ES-I3 (cell line): Measurements from ENCODE around the gene FGF1.

ENCODE experiments used
- H3K36me3 ChIP-seq: 2 replicates; pipeline ENCODE4 v1.6.1; 2013; ENCODE audit warnings: mild to moderate bottlenecking, low read length, control low read depth, moderate library complexity; ENCODE audit not compliant: insufficient read depth
- H3K4me1 ChIP-seq: 2 replicates; pipeline ENCODE4 v1.6.1; 2013; ENCODE audit warnings: mild to moderate bottlenecking, control low read depth, low read length; ENCODE audit not compliant: insufficient read depth
- H3K9ac ChIP-seq: 2 replicates; pipeline ENCODE4 v1.6.1; 2013; ENCODE audit warnings: low read depth, mild to moderate bottlenecking, low read length, moderate library complexity
- H3K9me3 ChIP-seq: 2 replicates; pipeline ENCODE4 v1.6.1; 2013; ENCODE audit warnings: mild to moderate bottlenecking, low read length, moderate library complexity; ENCODE audit not compliant: control insufficient read depth, insufficient read depth

Gene FGF1

GRCh38 chr5:142686210-142686734 is 382 bp upstream of the FGF1 start:
- no peak overlapping the region for H3K9ac ChIP-seq
- no peaks in the 10 kb centered on the region for H3K36me3 ChIP-seq
- peaks cover 37% of the 10 kb centered on the region for H3K4me1 ChIP-seq
- no peaks in the 10 kb centered on the region for H3K9me3 ChIP-seq

GRCh38 chr5:142684508-142685041 is 1.3 kb downstream of the FGF1 start:
- Histone ChIP-seq H3K9ac (no peak overlapping the region), H3K4me1 (peaks cover 46% of the 10 kb centered on the region), H3K9me3 (no peaks in the 10 kb centered on the region; the same call in 1 of the 2 replicates)

DNA sequence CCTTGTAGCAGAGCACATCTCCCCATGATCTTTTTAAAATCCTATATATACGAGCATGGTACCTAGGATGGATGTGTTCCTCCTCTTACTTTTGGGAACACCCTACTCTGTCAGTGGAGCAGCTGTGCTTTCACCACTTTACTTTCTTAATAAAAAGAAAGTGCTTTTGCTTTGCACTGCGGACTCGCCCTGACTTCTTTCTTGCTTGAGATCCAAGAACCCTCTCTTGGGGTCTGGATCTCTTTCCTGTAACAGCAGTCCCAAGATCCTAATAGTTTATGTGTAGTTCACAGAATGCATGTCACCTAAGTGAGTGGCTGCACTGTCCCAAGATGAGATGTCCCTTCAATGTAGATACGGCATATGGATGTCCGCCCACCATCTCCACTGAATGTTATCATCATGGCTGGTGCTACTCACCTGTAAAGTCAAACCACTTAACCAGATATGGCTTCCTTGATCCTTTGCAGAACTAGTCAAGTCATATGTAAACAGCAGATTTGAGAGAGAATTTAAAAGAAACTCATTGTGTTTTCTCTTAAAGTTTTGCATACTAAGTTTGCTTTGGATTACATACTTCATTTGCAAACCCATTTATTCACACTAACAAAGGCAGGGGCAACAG is 1.9 kb downstream of the FGF1 start:
- Histone ChIP-seq H3K4me1 (peaks cover 46% of the 10 kb centered on the region), H3K36me3 (0 out of 2 replicates have a peak, but pooled peaks cover 6% of the 10 kb centered on the region), H3K9me3 (no peaks in the 10 kb centered on the region; the same call in 1 of the 2 replicates), H3K9ac (no peak overlapping the region)

More at GRCh38 chr5:142684508-142685041, 1.3 kb downstream of the FGF1 start:
- 0 out of 2 replicates have a peak, but pooled peaks cover 6% of the 10 kb centered on the region for H3K36me3 ChIP-seq

GRCh38 chr5:142683116-142683515 is 2.8 kb downstream of the FGF1 start:
- H3K4me1 ChIP-seq = peaks cover 46% of the 10 kb centered on the region
- H3K36me3 ChIP-seq = 0 out of 2 replicates have a peak, but pooled peaks cover 6% of the 10 kb centered on the region
- H3K9me3 ChIP-seq = no peaks in the 10 kb centered on the region; the same call in 1 of the 2 replicates
- H3K9ac ChIP-seq = no peak overlapping the region

GRCh38 chr5:142680605-142681259 is 5.2 kb downstream of the FGF1 start:
- H3K9ac ChIP-seq = no peak overlapping the region
- H3K4me1 ChIP-seq = peaks cover 29% of the 10 kb centered on the region
- H3K36me3 ChIP-seq = 0 out of 2 replicates have a peak, but pooled peaks cover 6% of the 10 kb centered on the region
- no peaks in the 10 kb centered on the region; the same call in 1 of the 2 replicates for H3K9me3 ChIP-seq

- H3K36me3 ChIP-seq = 0 out of 2 replicates have a peak, but pooled peaks cover 6% of the 10 kb centered on the region
- peaks cover 21% of the 10 kb centered on the region for H3K4me1 ChIP-seq
- H3K9ac ChIP-seq = no peak overlapping the region
- no peaks in the 10 kb centered on the region; the same call in 1 of the 2 replicates for H3K9me3 ChIP-seq
Observed at GRCh38 chr5:142679744-142680143, 6.1 kb downstream of the FGF1 start.

GRCh38 chr5:142678529-142678928 is 7.4 kb downstream of the FGF1 start:
- no peak overlapping the region for H3K9ac ChIP-seq
- peaks cover 15% of the 10 kb centered on the region for H3K4me1 ChIP-seq
- H3K36me3 ChIP-seq = 0 out of 2 replicates have a peak, but pooled peaks cover 6% of the 10 kb centered on the region
- H3K9me3 ChIP-seq = no peaks in the 10 kb centered on the region; the same call in 1 of the 2 replicates

DNA sequence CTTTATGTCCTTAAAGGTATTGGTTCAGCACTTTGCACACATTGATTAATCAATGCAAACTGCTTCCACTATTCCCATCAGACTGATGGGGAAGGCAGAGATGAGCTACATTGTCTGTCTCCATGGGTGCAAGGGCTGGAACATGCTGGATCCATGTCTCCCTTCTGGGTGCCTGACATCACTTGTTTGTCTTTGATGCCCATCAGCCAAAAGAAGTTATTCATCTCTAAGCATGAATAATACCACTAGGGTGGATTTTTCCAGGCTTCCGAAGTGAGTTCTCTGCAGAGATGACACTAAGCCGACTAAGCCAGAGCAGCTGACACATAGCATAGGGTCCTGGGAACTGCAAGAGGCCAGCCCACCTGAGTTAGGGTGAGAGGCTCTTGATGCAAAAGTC is 8.7 kb downstream of the FGF1 start:
- Histone ChIP-seq H3K9me3 (no peaks in the 10 kb centered on the region; the same call in 1 of the 2 replicates), H3K36me3 (0 out of 2 replicates have a peak, but pooled peaks cover 6% of the 10 kb centered on the region), H3K4me1 (peaks cover 19% of the 10 kb centered on the region), H3K9ac (no peak overlapping the region)

DNA sequence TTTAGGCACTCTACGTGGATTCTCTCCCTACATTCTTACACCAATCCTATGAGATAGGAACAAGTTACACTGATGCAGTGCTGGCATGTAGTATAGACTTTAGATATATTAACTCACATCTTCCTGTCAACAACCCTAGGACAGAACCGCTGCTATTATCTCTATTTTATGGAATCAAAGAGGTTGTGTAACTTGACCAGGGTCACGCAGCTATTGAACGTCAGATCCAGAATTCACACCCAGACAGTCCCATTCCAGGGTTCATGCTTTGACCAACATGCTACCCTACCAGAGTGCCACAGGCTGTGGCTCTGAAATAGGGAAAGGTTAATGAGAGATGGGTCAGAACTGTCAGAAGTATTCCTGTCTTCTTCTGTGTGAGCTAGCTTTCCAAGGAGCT is 9.6 kb downstream of the FGF1 start:
- H3K36me3 ChIP-seq = 0 out of 2 replicates have a peak, but pooled peaks cover 6% of the 10 kb centered on the region
- no peaks in the 10 kb centered on the region; the same call in 1 of the 2 replicates for H3K9me3 ChIP-seq
- H3K9ac ChIP-seq = no peak overlapping the region
- H3K4me1 ChIP-seq = peaks cover 26% of the 10 kb centered on the region

GRCh38 chr5:142674531-142675469 is 11.1 kb downstream of the FGF1 start:
- no peak overlapping the region for H3K9ac ChIP-seq
- peaks cover 18% of the 10 kb centered on the region for H3K4me1 ChIP-seq
- no peaks in the 10 kb centered on the region for H3K36me3 ChIP-seq
- H3K9me3 ChIP-seq = no peaks in the 10 kb centered on the region

DNA sequence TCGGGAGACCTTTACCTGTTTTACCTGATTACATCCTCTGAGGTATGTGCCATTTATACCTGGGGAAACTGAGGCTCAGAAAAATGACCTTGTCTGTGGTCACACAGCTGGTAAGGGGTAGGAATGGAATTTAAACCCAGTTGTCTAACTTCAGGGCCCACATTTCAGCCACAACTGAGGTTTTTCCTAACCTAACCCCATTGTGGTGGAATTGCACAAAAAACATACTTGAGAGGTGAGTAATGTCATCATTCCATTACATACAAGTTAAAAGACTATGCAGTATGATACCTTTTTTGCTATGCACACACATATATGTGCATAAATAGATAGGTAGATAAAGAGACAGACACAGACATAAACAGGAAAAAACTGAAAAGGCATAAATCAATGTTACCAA is 14.1 kb downstream of the FGF1 start:
- no peaks in the 10 kb centered on the region for H3K36me3 ChIP-seq
- no peak overlapping the region for H3K9ac ChIP-seq
- H3K9me3 ChIP-seq = no peaks in the 10 kb centered on the region
- peaks cover 24% of the 10 kb centered on the region for H3K4me1 ChIP-seq

DNA sequence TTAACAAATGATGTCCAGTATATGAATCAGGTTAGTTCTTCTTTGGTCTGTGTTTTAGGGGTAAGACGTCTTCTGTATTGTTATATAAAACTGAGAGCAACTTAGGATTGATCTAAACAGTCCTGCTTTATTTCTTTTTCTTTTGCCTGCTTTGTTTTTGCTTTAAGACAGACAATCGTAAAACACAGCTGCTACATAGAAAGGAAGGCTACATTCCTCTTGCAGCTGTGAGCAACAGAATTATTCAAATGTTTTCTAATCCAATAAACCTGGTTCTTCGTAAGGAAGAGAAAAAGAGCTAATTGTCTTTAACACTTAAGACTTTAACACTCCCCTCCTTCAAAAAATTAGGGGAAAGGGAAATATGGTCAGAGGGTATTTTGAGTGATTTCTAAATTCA is 14.6 kb downstream of the FGF1 start:
- no peaks in the 10 kb centered on the region for H3K36me3 ChIP-seq
- no peaks in the 10 kb centered on the region for H3K9me3 ChIP-seq
- peaks cover 24% of the 10 kb centered on the region for H3K4me1 ChIP-seq
- no peak overlapping the region for H3K9ac ChIP-seq

DNA sequence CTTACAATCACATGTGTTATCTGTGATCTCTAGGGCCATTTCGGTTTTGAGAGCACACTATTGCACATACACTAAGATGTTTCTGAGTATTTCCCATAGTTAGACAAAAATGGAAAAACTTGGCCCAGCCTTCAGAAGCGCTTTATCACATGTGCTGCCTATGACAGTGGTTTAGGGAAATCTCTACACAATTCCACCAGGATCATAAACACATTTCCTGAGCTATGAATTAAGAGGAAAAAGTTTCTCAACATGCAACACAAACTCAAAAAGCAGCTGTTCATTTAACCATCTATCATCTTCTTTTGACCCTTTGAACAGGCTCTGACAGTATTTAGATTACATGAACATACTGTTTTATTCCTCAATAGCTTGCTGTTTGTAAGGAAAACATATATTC is 15.1 kb downstream of the FGF1 start:
- Histone ChIP-seq H3K9ac (no peak overlapping the region), H3K36me3 (no peaks in the 10 kb centered on the region), H3K4me1 (peaks cover 24% of the 10 kb centered on the region), H3K9me3 (no peaks in the 10 kb centered on the region)

DNA sequence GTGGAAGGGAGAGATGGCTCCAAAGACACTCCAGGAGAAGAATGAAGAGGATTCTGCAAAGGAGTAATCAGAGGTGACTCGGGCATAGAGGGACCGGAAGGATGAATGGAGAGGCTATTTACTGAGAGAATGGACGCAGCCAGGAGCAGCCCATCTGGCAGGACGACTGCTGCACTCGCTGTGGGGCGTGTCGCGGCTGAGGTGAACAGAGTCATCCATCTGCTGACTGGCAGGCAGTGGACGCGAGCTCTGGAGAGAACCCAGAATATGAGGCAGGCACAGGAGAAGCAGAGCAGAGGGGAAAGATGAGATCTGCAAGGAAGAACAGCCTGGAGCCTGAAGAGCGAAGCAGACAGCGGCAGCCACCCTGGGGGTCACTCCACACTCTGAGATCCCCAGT is 16.4 kb downstream of the FGF1 start:
- Histone ChIP-seq H3K36me3 (no peaks in the 10 kb centered on the region), H3K9me3 (no peaks in the 10 kb centered on the region), H3K9ac (no peak overlapping the region)

More for the DNA sequence above, 16.4 kb downstream of the FGF1 start:
- peaks cover 20% of the 10 kb centered on the region for H3K4me1 ChIP-seq
